UCSD-AML1 (cell line): Measurements from ENCODE around the gene SLC16A3.

ENCODE experiments used
- DNase-seq: peaks from one replicate; lab custom pipeline; 2025; ENCODE audit not compliant: unreplicated experiment; lab: John Stamatoyannopoulos, UW

The SLC16A3 gene

GRCh38 chr17:82235056-82235774, 6.4 kb downstream of the SLC16A3 start:
- no peak for DNase-seq

- no peak for DNase-seq
Observed at GRCh38 chr17:82235775-82236141, 6.9 kb downstream of the SLC16A3 start.

DNA sequence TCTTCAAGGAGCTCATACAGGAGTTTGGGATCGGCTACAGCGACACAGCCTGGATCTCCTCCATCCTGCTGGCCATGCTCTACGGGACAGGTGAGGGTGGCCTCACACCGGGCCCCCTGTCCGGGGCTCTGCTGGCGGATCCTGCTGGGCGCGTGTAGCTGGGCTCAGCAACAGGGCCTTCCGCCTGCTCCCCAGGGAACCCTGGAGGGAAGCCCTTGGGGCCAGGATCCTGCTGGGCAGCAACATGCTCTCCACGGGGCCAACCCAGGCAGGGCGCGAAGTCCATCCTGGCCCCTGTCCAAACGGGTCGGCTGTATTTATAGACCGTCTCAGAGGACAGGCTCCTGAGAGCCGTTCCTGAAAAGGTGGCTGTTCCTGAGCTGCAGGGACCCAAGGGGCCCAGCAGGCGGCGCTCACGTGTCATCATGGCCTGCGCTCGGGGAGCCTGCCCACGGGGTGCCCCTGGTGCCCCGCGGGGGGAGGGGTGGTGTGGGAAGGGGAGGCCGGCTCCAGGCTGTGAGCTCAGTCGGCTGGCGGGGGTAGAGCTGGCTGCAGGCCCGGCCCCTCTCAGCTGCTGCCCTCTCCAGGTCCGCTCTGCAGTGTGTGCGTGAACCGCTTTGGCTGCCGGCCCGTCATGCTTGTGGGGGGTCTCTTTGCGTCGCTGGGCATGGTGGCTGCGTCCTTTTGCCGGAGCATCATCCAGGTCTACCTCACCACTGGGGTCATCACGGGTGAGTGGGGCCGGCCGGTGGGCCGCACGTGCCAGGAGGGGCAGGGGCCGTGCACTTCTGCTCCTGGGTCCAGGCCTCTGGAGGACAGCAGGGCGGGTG, 7.5 kb downstream of the SLC16A3 start:
- DNase-seq, result peak; percentile 65

- no peak for DNase-seq
Observed at GRCh38 chr17:82237083-82237745, 8.4 kb downstream of the SLC16A3 start.

GRCh38 chr17:82237746-82238471, 9.1 kb downstream of the SLC16A3 start:
- DNase-seq, result no peak

DNA sequence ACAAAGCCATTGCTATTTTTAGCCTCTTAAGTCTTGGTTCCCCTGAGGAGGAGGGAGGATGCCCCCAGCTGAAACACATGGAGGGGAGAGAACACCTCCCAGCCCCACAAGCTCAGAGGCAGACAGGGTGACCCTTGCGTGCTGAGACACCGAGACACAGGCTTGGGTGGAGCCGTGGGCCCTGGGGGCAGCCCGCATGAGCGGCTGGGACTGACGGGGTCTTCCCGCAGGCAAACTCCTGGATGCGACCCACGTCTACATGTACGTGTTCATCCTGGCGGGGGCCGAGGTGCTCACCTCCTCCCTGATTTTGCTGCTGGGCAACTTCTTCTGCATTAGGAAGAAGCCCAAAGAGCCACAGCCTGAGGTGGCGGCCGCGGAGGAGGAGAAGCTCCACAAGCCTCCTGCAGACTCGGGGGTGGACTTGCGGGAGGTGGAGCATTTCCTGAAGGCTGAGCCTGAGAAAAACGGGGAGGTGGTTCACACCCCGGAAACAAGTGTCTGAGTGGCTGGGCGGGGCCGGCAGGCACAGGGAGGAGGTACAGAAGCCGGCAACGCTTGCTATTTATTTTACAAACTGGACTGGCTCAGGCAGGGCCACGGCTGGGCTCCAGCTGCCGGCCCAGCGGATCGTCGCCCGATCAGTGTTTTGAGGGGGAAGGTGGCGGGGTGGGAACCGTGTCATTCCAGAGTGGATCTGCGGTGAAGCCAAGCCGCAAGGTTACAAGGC, 9.8 kb downstream of the SLC16A3 start:
- peak; percentile 76 for DNase-seq

DNA sequence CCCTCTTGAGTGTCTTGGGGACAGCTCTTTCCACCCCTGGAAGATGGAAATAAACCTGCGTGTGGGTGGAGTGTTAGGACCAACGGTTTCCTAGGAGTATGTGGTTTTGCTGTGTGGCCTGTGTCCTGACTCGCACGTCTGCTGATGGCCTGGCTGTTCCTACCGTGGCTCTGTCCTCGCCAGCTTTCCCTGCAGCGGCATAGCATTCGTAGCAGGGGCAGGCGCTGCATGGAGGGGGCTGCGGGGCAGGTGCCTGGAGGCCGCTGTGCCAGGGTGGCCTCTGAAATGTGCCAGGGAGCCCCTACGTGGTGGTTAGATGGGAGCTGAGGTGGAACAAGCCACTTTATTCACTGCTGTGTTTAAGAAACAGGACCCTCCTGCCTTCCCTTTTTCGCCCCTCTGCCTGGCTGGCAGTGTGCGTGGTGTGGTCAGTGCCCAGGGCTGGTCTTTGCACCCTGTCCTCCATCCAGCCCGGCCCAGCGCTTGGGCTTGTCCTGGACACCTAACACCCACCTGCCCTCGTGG, 10.6 kb downstream of the SLC16A3 start:
- no peak for DNase-seq

- no peak for DNase-seq
Observed at GRCh38 chr17:82239926-82240505, 11.2 kb downstream of the SLC16A3 start.

GRCh38 chr17:82240506-82241182, 11.8 kb downstream of the SLC16A3 start:
- no peak for DNase-seq

- DNase-seq, result peak; percentile 86
Observed at GRCh38 chr17:82241183-82241925, 12.5 kb downstream of the SLC16A3 start.

GRCh38 chr17:82241926-82242697, 13.3 kb downstream of the SLC16A3 start:
- DNase-seq, result no peak

- no peak for DNase-seq
Observed at GRCh38 chr17:82242698-82242976, 13.8 kb downstream of the SLC16A3 start.

GRCh38 chr17:82242977-82243647, 14.3 kb downstream of the SLC16A3 start:
- DNase-seq, result no peak

DNA sequence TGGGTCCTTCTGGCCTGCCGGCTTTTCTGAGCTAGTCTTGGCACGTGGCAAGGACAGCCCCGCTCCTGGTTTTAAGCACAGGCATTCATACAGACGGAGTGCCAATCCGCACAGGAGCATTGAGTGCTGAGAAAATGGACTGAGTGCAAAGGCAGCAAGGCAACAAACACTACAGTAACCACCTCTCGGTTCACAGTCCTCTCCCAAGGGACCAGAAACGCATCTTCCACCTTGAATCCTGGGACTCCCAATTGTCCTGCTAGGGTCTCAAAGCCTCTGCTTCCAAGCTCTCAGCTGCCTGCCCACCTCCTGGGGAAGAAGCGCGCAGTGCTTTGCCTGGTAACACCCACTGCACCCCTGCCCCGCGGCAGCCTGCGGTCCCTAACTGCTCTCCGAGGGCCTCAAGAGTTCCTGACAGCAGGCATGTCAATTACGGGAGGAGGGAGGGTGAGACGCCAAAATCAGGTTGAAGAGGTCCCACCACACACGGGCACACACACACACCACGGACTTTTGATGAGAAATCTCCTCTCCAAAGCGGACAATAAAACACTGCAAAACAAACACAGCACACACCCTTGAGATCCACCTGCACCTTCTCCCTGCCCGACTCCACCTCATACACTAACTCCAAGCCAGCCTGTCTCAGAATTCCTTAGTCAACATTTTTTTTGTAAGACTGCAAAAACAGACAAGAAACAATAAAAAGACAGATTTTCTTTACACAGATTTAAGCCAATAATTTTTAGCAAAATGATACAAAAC, 15.0 kb downstream of the SLC16A3 start:
- DNase-seq, result no peak

- no peak for DNase-seq
Observed at GRCh38 chr17:82244413-82245133, 15.7 kb downstream of the SLC16A3 start.
